ENCODE measurements around the gene SWAP70. TPM values are rescaled to one million over a fixed set of nuclear protein-coding genes. Genes with fewer than 3 reads are reported as not detected.
A peak's percentile ranks its signal among the peaks of the same experiment; 100 is the strongest.
"Not testable (repeated sequence)": the region's sequence is repeated elsewhere in the genome, so short reads cannot be mapped to it uniquely, and the experiment has no call there.

Gene SWAP70
- total RNA-seq, 2 experiments from 2014 or later: 8.2 to 9.5 TPM

- no peak for DNase-seq
- Mint-ChIP-seq H3K4me1 (ENCODE audit: low read depth) (peaks cover 3% of the 10 kb centered on the region), H3K9me3 (no peaks in the 10 kb centered on the region), H3K27ac (no peak overlapping the region), H3K27me3 (ENCODE audit: low read depth) (no peaks in the 10 kb centered on the region), H3K36me3 (ENCODE audit: low read depth) (no peaks in the 10 kb centered on the region), H3K4me3 (no peak overlapping the region)
- CTCF ChIA-PET: no interaction called here
- intact Hi-C loops (cut with micrococcal nuclease): no loop called here
Observed at GRCh38 chr11:9678576-9678975, 14.7 kb downstream of the SWAP70 start.

- H3K4me1 Mint-ChIP-seq (ENCODE audit: low read depth): peaks cover 3% of the 10 kb centered on the region
- CTCF ChIA-PET: no interaction called here
Observed at GRCh38 chr11:9680028-9680427, 16.2 kb downstream of the SWAP70 start.

GRCh38 chr11:9681583-9682372 is 17.9 kb downstream of the SWAP70 start:
- intact Hi-C loops (cut with micrococcal nuclease): no loop called here
- DNase-seq: no peak
- H3K9me3 Mint-ChIP-seq: no peaks in the 10 kb centered on the region
- no peak overlapping the region for H3K4me3 Mint-ChIP-seq
- CTCF ChIA-PET: interaction anchor here (0.5 kb wide), 1 partner anchor 9 kb away, joined by 3 read pairs; no protein-coding TSS in a partner anchor
- H3K4me1 Mint-ChIP-seq (ENCODE audit: low read depth): no peaks in the 10 kb centered on the region
- H3K27ac Mint-ChIP-seq: no peak overlapping the region
- H3K36me3 Mint-ChIP-seq (ENCODE audit: low read depth): no peaks in the 10 kb centered on the region
- no peaks in the 10 kb centered on the region for H3K27me3 Mint-ChIP-seq (ENCODE audit: low read depth)

More at GRCh38 chr11:9680028-9680427, 16.2 kb downstream of the SWAP70 start:
- Mint-ChIP-seq H3K4me3 (no peak overlapping the region), H3K9me3 (no peaks in the 10 kb centered on the region), H3K27me3 (ENCODE audit: low read depth) (no peaks in the 10 kb centered on the region), H3K27ac (no peak overlapping the region), H3K36me3 (ENCODE audit: low read depth) (no peaks in the 10 kb centered on the region)
- intact Hi-C loops (cut with micrococcal nuclease): no loop called here
- DNase-seq: no peak

GRCh38 chr11:9687711-9688477 is 24.0 kb downstream of the SWAP70 start:
- no peaks in the 10 kb centered on the region for H3K27me3 Mint-ChIP-seq (ENCODE audit: low read depth)
- intact Hi-C loops (cut with micrococcal nuclease): loop anchor here (2.0 kb wide), 1 partner anchor 73 kb away; no protein-coding TSS in a partner anchor
- H3K9me3 Mint-ChIP-seq: no peaks in the 10 kb centered on the region
- no peak overlapping the region for H3K4me3 Mint-ChIP-seq
- CTCF ChIA-PET: no interaction called here
- H3K36me3 Mint-ChIP-seq (ENCODE audit: low read depth): no peaks in the 10 kb centered on the region
- DNase-seq: no peak
- no peak overlapping the region for H3K27ac Mint-ChIP-seq
- peaks cover 2% of the 10 kb centered on the region for H3K4me1 Mint-ChIP-seq (ENCODE audit: low read depth)

GRCh38 chr11:9688716-9689511 is 25.0 kb downstream of the SWAP70 start:
- H3K36me3 Mint-ChIP-seq (ENCODE audit: low read depth): no peaks in the 10 kb centered on the region
- no peak overlapping the region for H3K4me3 Mint-ChIP-seq
- intact Hi-C loops (cut with micrococcal nuclease): loop anchor here (1.0 to 2.0 kb wide), 2 partner anchors 27 to 74 kb away; no protein-coding TSS in a partner anchor
- DNase-seq: peak; percentile 38
- H3K27ac Mint-ChIP-seq: no peak overlapping the region
- CTCF ChIA-PET: no interaction called here
- no peaks in the 10 kb centered on the region for H3K27me3 Mint-ChIP-seq (ENCODE audit: low read depth)
- H3K9me3 Mint-ChIP-seq: no peaks in the 10 kb centered on the region
- peaks cover 2% of the 10 kb centered on the region for H3K4me1 Mint-ChIP-seq (ENCODE audit: low read depth)

GRCh38 chr11:9689721-9690120 is 25.8 kb downstream of the SWAP70 start:
- H3K4me3 Mint-ChIP-seq: no peak overlapping the region
- H3K9me3 Mint-ChIP-seq: no peaks in the 10 kb centered on the region
- H3K27me3 Mint-ChIP-seq (ENCODE audit: low read depth): no peaks in the 10 kb centered on the region
- intact Hi-C loops (cut with micrococcal nuclease): loop anchor here (1.0 to 2.0 kb wide), 2 partner anchors 27 to 75 kb away; no protein-coding TSS in a partner anchor
- H3K4me1 Mint-ChIP-seq (ENCODE audit: low read depth): peaks cover 2% of the 10 kb centered on the region
- H3K36me3 Mint-ChIP-seq (ENCODE audit: low read depth): peaks cover 4% of the 10 kb centered on the region
- CTCF ChIA-PET: no interaction called here
- no peak overlapping the region for H3K27ac Mint-ChIP-seq
- DNase-seq: no peak

GRCh38 chr11:9691865-9692264 is 28.0 kb downstream of the SWAP70 start:
- H3K4me3 Mint-ChIP-seq: no peak overlapping the region
- CTCF ChIA-PET: interaction anchor here (0.6 to 1.2 kb wide), 2 partner anchors 21 to 56 kb away, joined by 3 read pairs; no protein-coding TSS in a partner anchor
- peaks cover 2% of the 10 kb centered on the region for H3K4me1 Mint-ChIP-seq (ENCODE audit: low read depth)
- H3K36me3 Mint-ChIP-seq (ENCODE audit: low read depth): peaks cover 10% of the 10 kb centered on the region
- no peak for DNase-seq
- H3K9me3 Mint-ChIP-seq: no peaks in the 10 kb centered on the region
- no peak overlapping the region for H3K27ac Mint-ChIP-seq
- intact Hi-C loops (cut with micrococcal nuclease): no loop called here
- H3K27me3 Mint-ChIP-seq (ENCODE audit: low read depth): no peaks in the 10 kb centered on the region

GRCh38 chr11:9692691-9693090 is 28.8 kb downstream of the SWAP70 start:
- Mint-ChIP-seq H3K4me1 (ENCODE audit: low read depth) (peaks cover 2% of the 10 kb centered on the region), H3K27me3 (ENCODE audit: low read depth) (no peaks in the 10 kb centered on the region), H3K36me3 (ENCODE audit: low read depth) (peaks cover 10% of the 10 kb centered on the region), H3K9me3 (no peaks in the 10 kb centered on the region), H3K4me3 (no peak overlapping the region), H3K27ac (no peak overlapping the region)
- DNase-seq: no peak
- CTCF ChIA-PET: interaction anchor here (0.6 to 1.2 kb wide), 2 partner anchors 22 to 55 kb away, joined by 3 read pairs; no protein-coding TSS in a partner anchor
- intact Hi-C loops (cut with micrococcal nuclease): no loop called here

GRCh38 chr11:9693801-9694553 is 30.1 kb downstream of the SWAP70 start:
- H3K27me3 Mint-ChIP-seq (ENCODE audit: low read depth): no peaks in the 10 kb centered on the region
- H3K4me1 Mint-ChIP-seq (ENCODE audit: low read depth): peaks cover 2% of the 10 kb centered on the region
- CTCF ChIA-PET: no interaction called here
- H3K4me3 Mint-ChIP-seq: no peak overlapping the region
- H3K9me3 Mint-ChIP-seq: no peaks in the 10 kb centered on the region
- DNase-seq: no peak
- no peak overlapping the region for H3K27ac Mint-ChIP-seq
- intact Hi-C loops (cut with micrococcal nuclease): no loop called here
- peaks cover 10% of the 10 kb centered on the region for H3K36me3 Mint-ChIP-seq (ENCODE audit: low read depth)

GRCh38 chr11:9695228-9695627 is 31.4 kb downstream of the SWAP70 start:
- CTCF ChIA-PET: interaction anchor here (0.7 kb wide), 1 partner anchor 64 kb away, joined by 3 read pairs; no protein-coding TSS in a partner anchor
- H3K4me3 Mint-ChIP-seq; H3K27me3 Mint-ChIP-seq (ENCODE audit: low read depth); H3K9me3 Mint-ChIP-seq; DNase-seq; H3K36me3 Mint-ChIP-seq (ENCODE audit: low read depth); H3K4me1 Mint-ChIP-seq (ENCODE audit: low read depth); intact Hi-C loops (cut with micrococcal nuclease); H3K27ac Mint-ChIP-seq: not testable (repeated sequence)

GRCh38 chr11:9697766-9698165 is 33.9 kb downstream of the SWAP70 start:
- CTCF ChIA-PET: no interaction called here
- intact Hi-C loops (cut with micrococcal nuclease): no loop called here
- no peak for DNase-seq
- Mint-ChIP-seq H3K27me3 (ENCODE audit: low read depth) (no peaks in the 10 kb centered on the region), H3K27ac (no peak overlapping the region), H3K36me3 (ENCODE audit: low read depth) (peaks cover 10% of the 10 kb centered on the region), H3K4me1 (ENCODE audit: low read depth) (peaks cover 11% of the 10 kb centered on the region), H3K4me3 (no peak overlapping the region), H3K9me3 (no peaks in the 10 kb centered on the region)

All from activated naive CD4-positive, alpha-beta T cell treated with anti-CD3 and anti-CD28 coated beads for 36 hours (primary cell).